WERI-Rb-1 (cell line): ENCODE measurements around the gene BRSK1.

Experiments used
- DNase-seq: peaks from one replicate; pipeline ENCODE4 v3.0.0-alpha.2; 2020
- H3K27ac ChIP-seq: fragments of 250-450 bp; sonication (Bioruptor Pico); 2 replicates; pipeline ENCODE4 v1.5.1; 2020; ENCODE audit warnings: mild to moderate bottlenecking, moderate library complexity
- H3K27me3 ChIP-seq: fragments of 250-450 bp; sonication (Bioruptor Pico); 2 replicates; pipeline ENCODE4 v1.5.1; 2021; ENCODE audit warnings: mild to moderate bottlenecking, low read depth, moderate library complexity; ENCODE audit not compliant: insufficient read depth, severe bottlenecking
- H3K36me3 ChIP-seq: fragments of 250-450 bp; sonication (Bioruptor Pico); 2 replicates; pipeline ENCODE4 v1.5.1; 2020; ENCODE audit warnings: mild to moderate bottlenecking, moderate library complexity
- H3K4me3 ChIP-seq: 2 replicates; pipeline ENCODE4 v1.5.1; 2011; ENCODE audit warnings: low read depth, mild to moderate bottlenecking, control low read depth, low read length
- H3K9me3 ChIP-seq: fragments of 250-450 bp; sonication (Bioruptor Pico); 2 replicates; pipeline ENCODE4 v1.5.1; 2021; ENCODE audit warnings: mild to moderate bottlenecking, moderate library complexity; ENCODE audit not compliant: severe bottlenecking
- CTCF ChIP-seq: IDR thresholded peaks from 2 replicates; pipeline ENCODE4 v1.5.1; 2011; ENCODE audit warnings: low read depth, mild to moderate bottlenecking, control low read depth, inconsistent platforms, low read length

Gene BRSK1

GRCh38 chr19:55256562-55257460 lies 27.0 kb upstream of the BRSK1 start:
- H3K27ac ChIP-seq: no peak overlapping the region; the same call in 1 of the 2 replicates

GRCh38 chr19:55257461-55258420 lies 26.1 kb upstream of the BRSK1 start:
- Histone ChIP-seq H3K4me3 (peak overlapping the region; percentile 83), H3K9me3 (no peaks in the 10 kb centered on the region), H3K27me3 (no peaks in the 10 kb centered on the region), H3K36me3 (peaks cover 46% of the 10 kb centered on the region), H3K27ac (peak overlapping the region; percentile 98)
- no peak for TF ChIP-seq CTCF
- DNase-seq: peak; percentile 42

More at GRCh38 chr19:55256562-55257460, 27.0 kb upstream of the BRSK1 start:
- no peaks in the 10 kb centered on the region for H3K27me3 ChIP-seq
- H3K36me3 ChIP-seq: peaks cover 46% of the 10 kb centered on the region
- H3K9me3 ChIP-seq: no peaks in the 10 kb centered on the region
- no peak for DNase-seq
- H3K4me3 ChIP-seq: peak overlapping the region; percentile 83; the same call in 1 of the 2 replicates
- TF ChIP-seq CTCF: no peak

- Histone ChIP-seq H3K27me3 (no peaks in the 10 kb centered on the region), H3K9me3 (no peaks in the 10 kb centered on the region), H3K4me3 (peak overlapping the region; percentile 87), H3K36me3 (peaks cover 42% of the 10 kb centered on the region), H3K27ac (peak overlapping the region; percentile 98)
- DNase-seq: peak; percentile 19
- no peak for TF ChIP-seq CTCF
These were observed 25.3 kb upstream of the BRSK1 start for GRCh38 chr19:55258476-55258827.

- peak within 1 kb of the TSS; percentile 98 for H3K27ac ChIP-seq
- no peak for TF ChIP-seq CTCF
- H3K9me3 ChIP-seq: no peaks in the 10 kb centered on the region
- peak; percentile 97 for DNase-seq
- peaks cover 37% of the 10 kb centered on the region for H3K36me3 ChIP-seq
- H3K4me3 ChIP-seq: peak within 1 kb of the TSS; percentile 87
- no peaks in the 10 kb centered on the region for H3K27me3 ChIP-seq
These were observed 24.8 kb upstream of the BRSK1 start, which contains the start of gene PPP6R1 for GRCh38 chr19:55258828-55259539. TSS of gene PPP6R1 (minus strand) at chr19:55259017. CDS start at chr19:55247103, 11,914 bp downstream.

GRCh38 chr19:55259540-55260210 lies 24.1 kb upstream of the BRSK1 start:
- Histone ChIP-seq H3K36me3 (peaks cover 32% of the 10 kb centered on the region), H3K4me3 (peak overlapping the region; percentile 87), H3K27ac (peak overlapping the region; percentile 98), H3K27me3 (no peaks in the 10 kb centered on the region), H3K9me3 (no peaks in the 10 kb centered on the region)
- no peak for TF ChIP-seq CTCF
- peak; percentile 62 for DNase-seq
